Measurements from ENCODE around the gene SNX5. TPM values are rescaled to one million over a fixed set of nuclear protein-coding genes. Genes with fewer than 3 reads are reported as not detected.

The SNX5 gene
- 220 to 245 TPM (median 228 TPM) in 5 replicates for total RNA-seq (2022; extraction: Qiagen RNA extraction; ENCODE audit: low read depth)

DNA sequence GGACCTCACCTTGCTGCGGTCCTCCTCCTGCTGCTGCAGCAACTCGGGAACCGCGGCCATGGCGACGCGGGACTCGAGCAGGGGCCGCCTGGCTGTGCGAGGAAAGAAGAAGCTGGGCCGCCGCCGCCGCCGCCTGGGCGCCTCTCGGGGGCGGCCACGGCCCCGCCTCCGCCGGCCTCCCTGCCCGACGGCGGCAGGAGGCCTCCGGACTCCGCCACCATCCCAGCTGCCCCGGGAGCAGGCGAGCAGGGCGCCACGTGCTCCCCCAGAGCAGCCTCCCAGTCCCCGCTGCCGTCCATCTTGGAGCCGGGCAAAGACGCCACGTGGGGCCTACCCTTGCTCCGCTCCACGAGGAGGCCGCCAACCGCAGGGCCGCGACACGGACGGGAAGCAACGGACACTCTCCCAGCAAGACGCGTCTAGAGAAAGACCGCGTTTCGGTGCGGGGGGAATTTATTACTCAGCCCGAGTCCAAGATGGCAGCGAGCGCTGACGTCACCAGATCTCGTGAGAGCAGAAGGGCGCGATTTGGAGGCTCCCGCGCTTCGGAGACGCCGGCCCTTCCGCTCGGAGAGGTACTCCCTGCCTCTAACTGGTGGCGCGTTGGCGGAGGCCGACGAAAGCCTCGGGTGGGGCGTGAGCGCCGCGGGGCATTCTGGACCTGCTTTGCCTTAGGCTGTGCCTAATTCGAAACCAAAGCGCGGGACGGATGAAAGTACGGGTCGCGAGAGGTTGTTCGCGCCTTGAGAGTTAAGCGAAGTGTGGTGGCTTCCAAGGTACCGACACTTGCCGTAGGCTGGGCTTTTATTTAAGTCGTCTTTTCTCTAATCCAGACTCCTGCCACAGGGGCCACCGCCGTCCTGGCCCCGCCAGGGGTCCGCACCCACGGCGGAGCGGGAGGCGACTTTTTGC lies at the start of gene SNX5, which contains the start of gene MGME1:
Gene SNX5, minus strand, starts transcription at position 429 of the 912 bp plus-strand sequence. Its CDS starts 369 bp downstream, at position 60.
Gene MGME1, plus strand, starts transcription at position 653 of the 912 bp plus-strand sequence. CDS start 842 bp downstream, outside the sequence.

Other genes with a start within 250 kb of the SNX5 start
- 44.5 to 47.3 TPM (median 45.9 TPM) in 5 replicates for gene MGME1, start 224 bp upstream of the SNX5 start, total RNA-seq (2022; extraction: Qiagen RNA extraction; ENCODE audit: low read depth)
- 0.18 to 0.38 TPM (median 0.22 TPM) in 5 replicates for gene OVOL2, start 89.1 kb upstream of the SNX5 start, total RNA-seq (2022; extraction: Qiagen RNA extraction; ENCODE audit: low read depth)
- 8.9 to 11.9 TPM (median 10.6 TPM) in 5 replicates for gene KAT14, start 169.1 kb upstream of the SNX5 start, total RNA-seq (2022; extraction: Qiagen RNA extraction; ENCODE audit: low read depth)
- gene PET117, start 169.1 kb upstream of the SNX5 start, total RNA-seq (2022; extraction: Qiagen RNA extraction; ENCODE audit: low read depth) = 18.6 to 27.6 TPM (median 24.7 TPM) in 5 replicates

All from A549 treated with CpdA at 1 μM for 4 hours (cell line).